Hepatocyte (in vitro differentiated cells): Measurements from ENCODE around the gene GIPC3. TPM values are rescaled to one million over a fixed set of nuclear protein-coding genes. Genes with fewer than 3 reads are reported as not detected.

ENCODE experiments used
- DNase-seq: peaks from one replicate; pipeline ENCODE4 v3.0.0-alpha.2; 2016; ENCODE audit warnings: low spot score
- H2AFZ ChIP-seq: fragments of 200-600 bp; sonication (generic); 2 replicates; pipeline ENCODE4 v1.6.0; 2016; ENCODE audit warnings: antibody characterized with exemption, mild to moderate bottlenecking
- H3K27ac ChIP-seq: fragments of 200-600 bp; sonication (generic); 2 replicates; pipeline ENCODE4 v1.5.1; 2016; ENCODE audit warnings: mild to moderate bottlenecking
- H3K27me3 ChIP-seq: fragments of 200-600 bp; sonication (generic); 2 replicates; pipeline ENCODE4 v1.6.1; 2016
- H3K36me3 ChIP-seq: fragments of 200-600 bp; sonication (generic); replicated peaks from 2 replicates; pipeline ENCODE4 v1.5.1; 2016; ENCODE audit warnings: low read depth; ENCODE audit not compliant: insufficient read depth
- H3K4me1 ChIP-seq: fragments of 200-600 bp; sonication (generic); 2 replicates; pipeline ENCODE4 v1.5.1; 2016; ENCODE audit warnings: mild to moderate bottlenecking, moderate library complexity; ENCODE audit not compliant: insufficient read depth
- H3K4me2 ChIP-seq: fragments of 200-600 bp; sonication (generic); 2 replicates; pipeline ENCODE4 v1.6.0; 2016
- H3K4me3 ChIP-seq: fragments of 200-600 bp; sonication (generic); 2 replicates; pipeline ENCODE4 v1.5.1; 2016; ENCODE audit warnings: mild to moderate bottlenecking
- H3K79me2 ChIP-seq: fragments of 200-600 bp; sonication (generic); 2 replicates; pipeline ENCODE4 v1.6.0; 2017; ENCODE audit warnings: mild to moderate bottlenecking
- H3K9me2 ChIP-seq: fragments of 200-600 bp; sonication (generic); replicated peaks from 2 replicates; pipeline ENCODE4 v1.6.0; 2017; ENCODE audit warnings: mild to moderate bottlenecking; ENCODE audit not compliant: insufficient read depth
- H3K9me3 ChIP-seq: fragments of 200-600 bp; sonication (generic); 2 replicates; pipeline ENCODE4 v1.5.1; 2016; ENCODE audit warnings: low read depth, mild to moderate bottlenecking
- H4K20me1 ChIP-seq: fragments of 200-600 bp; sonication (generic); 2 replicates; pipeline ENCODE4 v1.6.0; 2016; ENCODE audit warnings: mild to moderate bottlenecking; ENCODE audit not compliant: insufficient read depth, poor library complexity, severe bottlenecking
- CTCF ChIP-seq: fragments of 200-600 bp; sonication (generic); IDR thresholded peaks from 2 replicates; pipeline ENCODE4 v1.5.1; 2016; ENCODE audit warnings: antibody characterized with exemption, mild to moderate bottlenecking; ENCODE audit not compliant: poor library complexity
- EZH2 ChIP-seq: fragments of 200-600 bp; sonication (generic); IDR thresholded peaks from 2 replicates; pipeline ENCODE4 v1.6.1; 2016; ENCODE audit warnings: antibody characterized with exemption, mild to moderate bottlenecking, borderline replicate concordance
- EZH2phosphoT487 ChIP-seq: fragments of 200-600 bp; sonication (generic); IDR thresholded peaks from one replicate; pipeline ENCODE4 v1.6.1; 2018; ENCODE audit warnings: antibody characterized with exemption, mild to moderate bottlenecking, low read depth, moderate library complexity; ENCODE audit not compliant: unreplicated experiment, severe bottlenecking
- WGBS: methylation state at CpG from one replicate; pipeline ENCODE4 v1.1.6; 2016; ENCODE audit warnings: low lambda C conversion rate; ENCODE audit errors: missing lambda C conversion rate; 5-methylcytosine and 5-hydroxymethylcytosine counted together
- polyA plus RNA-seq: library from polyadenylated mRNA; unstranded; fragments of >200 nt; fragmentation: Nextera tagmentation; extraction: Ambion mirVana; gene quantifications from 2 replicates; pipeline ENCODE4 v1.2.1, GENCODE V29; 2016
- total RNA-seq: library from RNA; depleted of rRNA; stranded (reverse); fragments of >200 nt; gene quantifications from 2 replicates; pipeline ENCODE4 v1.2.3, GENCODE V29; 2014

GIPC3 gene
- total and polyA plus RNA-seq, 2 experiments from 2014 or later: 0.28 TPM; not detected in 1

- H3K79me2 ChIP-seq: peaks cover 3% of the 10 kb centered on the region
- H3K36me3 ChIP-seq: no peaks in the 10 kb centered on the region
- 66% methylated on average over 46 of the region's 55 CpGs for WGBS
- peaks cover 9% of the 10 kb centered on the region for H3K4me1 ChIP-seq
- DNase-seq: peak; percentile 93
- no peak for TF ChIP-seq EZH2
- no peak for TF ChIP-seq CTCF
- no peak for TF ChIP-seq EZH2phosphoT487
- H3K27ac ChIP-seq: no peak overlapping the region
- H3K9me3 ChIP-seq: no peaks in the 10 kb centered on the region
- H4K20me1 ChIP-seq: peaks cover 3% of the 10 kb centered on the region
- peak overlapping the region; percentile 100 for H3K4me2 ChIP-seq
- peak overlapping the region; percentile 32 for H3K4me3 ChIP-seq
- H2AFZ ChIP-seq: no peak overlapping the region
- no peaks in the 10 kb centered on the region for H3K9me2 ChIP-seq
- H3K27me3 ChIP-seq: no peaks in the 10 kb centered on the region
Observed at GRCh38 chr19:3573858-3574637, 11.2 kb upstream of the GIPC3 start.

GRCh38 chr19:3575260-3575741 is 10.0 kb upstream of the GIPC3 start:
- no peaks in the 10 kb centered on the region for H3K9me3 ChIP-seq
- H3K27ac ChIP-seq: no peak overlapping the region
- H3K9me2 ChIP-seq: no peaks in the 10 kb centered on the region
- H2AFZ ChIP-seq: no peak overlapping the region
- H3K4me2 ChIP-seq: no peak overlapping the region
- H3K4me1 ChIP-seq: peaks cover 9% of the 10 kb centered on the region
- TF ChIP-seq EZH2 (no peak), CTCF (peak; percentile 22)
- peaks cover 3% of the 10 kb centered on the region for H3K79me2 ChIP-seq
- H4K20me1 ChIP-seq: peaks cover 3% of the 10 kb centered on the region
- H3K27me3 ChIP-seq: no peaks in the 10 kb centered on the region
- H3K36me3 ChIP-seq: no peaks in the 10 kb centered on the region
- H3K4me3 ChIP-seq: no peak overlapping the region
- WGBS: 88% methylated on average over 19 of the region's 19 CpGs
- DNase-seq: no peak

- Histone ChIP-seq H3K27ac (no peak overlapping the region), H3K4me3 (no peak overlapping the region), H3K4me2 (peak overlapping the region; percentile 82), H3K36me3 (no peaks in the 10 kb centered on the region), H3K27me3 (no peaks in the 10 kb centered on the region), H3K79me2 (peaks cover 3% of the 10 kb centered on the region), H4K20me1 (peaks cover 3% of the 10 kb centered on the region), H3K9me3 (no peaks in the 10 kb centered on the region), H3K4me1 (peaks cover 9% of the 10 kb centered on the region), H2AFZ (no peak overlapping the region), H3K9me2 (no peaks in the 10 kb centered on the region)
- TF ChIP-seq EZH2 (no peak), CTCF (no peak), EZH2phosphoT487 (no peak)
- 77% methylated on average over 24 of the region's 29 CpGs for WGBS
- DNase-seq: no peak
Observed at GRCh38 chr19:3575949-3576673, 9.2 kb upstream of the GIPC3 start.
